GM19035 (cell line): Measurements from ENCODE around the gene SHOC1.
"Not testable (repeated sequence)": the region's sequence is repeated elsewhere in the genome, so short reads cannot be mapped to it uniquely, and the experiment has no call there.

Experiments
- ATAC-seq: cut with Tn5 transposase; IDR thresholded peaks from one replicate; pipeline ENCODE4 v1.9.1; 2021; ENCODE audit not compliant: unreplicated experiment

SHOC1 gene

DNA sequence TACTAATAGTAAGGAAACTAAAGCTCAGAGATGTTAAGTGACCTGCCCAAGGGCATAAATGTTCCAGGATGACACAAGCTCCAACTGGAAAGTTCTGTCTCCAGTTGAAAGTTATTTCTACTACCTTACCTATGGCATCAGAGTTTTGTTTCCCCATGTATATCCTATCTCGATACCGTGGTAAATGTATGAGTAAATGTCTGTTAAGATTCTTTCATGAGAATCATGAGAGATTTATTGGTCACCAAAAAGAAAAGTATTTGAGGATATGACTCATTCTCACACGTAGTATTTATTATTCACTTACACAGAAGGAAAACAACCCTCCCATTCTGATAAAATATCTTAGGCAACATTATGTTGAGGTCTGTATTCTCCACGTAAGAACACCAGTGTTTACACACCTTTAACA lies 11.1 kb upstream of the SHOC1 start:
- no peak for ATAC-seq

GRCh38 chr9:111805262-111805661 lies 10.5 kb upstream of the SHOC1 start:
- no peak for ATAC-seq

GRCh38 chr9:111804636-111805035 lies 9.9 kb upstream of the SHOC1 start:
- ATAC-seq = no peak

DNA sequence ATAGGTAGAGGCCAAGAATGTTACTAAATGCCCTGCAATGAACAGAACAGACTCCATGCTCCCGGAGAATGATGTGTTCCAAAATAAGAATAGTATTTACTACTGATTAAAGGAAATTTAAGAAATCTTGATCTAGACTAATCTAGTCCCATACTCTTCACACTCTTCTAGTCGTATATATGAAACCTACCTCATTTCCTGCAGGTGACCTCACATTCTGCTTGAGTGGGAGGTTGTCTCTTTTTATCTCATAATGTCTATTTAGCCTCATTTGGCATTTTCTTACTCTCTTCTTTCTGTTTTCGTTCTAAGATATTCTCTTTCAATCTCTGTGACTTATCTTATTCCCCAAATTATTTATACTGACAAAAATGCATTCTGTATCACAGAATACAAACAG lies 9.2 kb upstream of the SHOC1 start:
- ATAC-seq = no peak

- no peak for ATAC-seq
Measured at GRCh38 chr9:111799915-111800526, 5.3 kb upstream of the SHOC1 start.

DNA sequence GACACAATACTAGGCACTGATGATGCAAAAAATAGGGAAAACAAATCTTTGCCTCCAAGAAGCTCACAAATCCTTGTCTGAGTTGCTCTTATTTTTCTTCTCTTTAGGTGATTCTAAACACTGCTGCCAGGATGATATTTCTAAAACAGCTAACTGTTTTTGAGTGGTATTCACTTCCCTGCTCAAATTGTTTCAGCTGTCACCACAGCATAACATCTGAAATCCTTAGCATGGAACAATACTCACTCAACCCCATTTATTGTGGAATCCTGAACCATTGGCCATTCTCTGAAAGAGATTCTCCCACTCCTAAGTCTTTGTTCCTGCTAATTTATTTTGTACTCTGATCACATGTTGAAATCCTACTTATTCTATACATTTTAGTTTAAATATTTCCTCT lies 4.8 kb upstream of the SHOC1 start:
- no peak for ATAC-seq

DNA sequence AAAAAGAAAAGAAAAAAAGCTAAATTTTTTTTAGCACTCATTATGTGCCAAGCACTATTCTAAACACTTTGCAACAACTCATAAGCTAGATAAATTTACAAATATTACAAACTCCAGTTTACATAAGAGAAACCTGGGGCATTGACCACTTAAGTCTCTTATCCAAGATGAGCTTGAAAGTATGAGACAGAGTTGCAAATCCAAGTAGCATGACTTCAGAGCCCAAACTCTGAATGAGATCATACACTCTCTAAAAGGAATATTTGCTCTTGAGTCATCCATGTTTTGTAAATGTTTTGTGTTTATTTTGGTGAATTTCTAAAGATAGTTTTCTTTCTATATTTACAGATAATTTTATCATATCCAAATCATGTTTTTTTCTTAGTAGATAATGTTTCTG lies 4.0 kb upstream of the SHOC1 start:
- no peak for ATAC-seq

- ATAC-seq = no peak
Measured at GRCh38 chr9:111795557-111795839, 761 bp upstream of the SHOC1 start.

GRCh38 chr9:111791821-111792220 lies 2.9 kb downstream of the SHOC1 start:
- ATAC-seq = not testable (repeated sequence)

- no peak for ATAC-seq
Measured at GRCh38 chr9:111789881-111790280, 4.9 kb downstream of the SHOC1 start.

- ATAC-seq = no peak
Measured at GRCh38 chr9:111783857-111784256, 10.9 kb downstream of the SHOC1 start.

DNA sequence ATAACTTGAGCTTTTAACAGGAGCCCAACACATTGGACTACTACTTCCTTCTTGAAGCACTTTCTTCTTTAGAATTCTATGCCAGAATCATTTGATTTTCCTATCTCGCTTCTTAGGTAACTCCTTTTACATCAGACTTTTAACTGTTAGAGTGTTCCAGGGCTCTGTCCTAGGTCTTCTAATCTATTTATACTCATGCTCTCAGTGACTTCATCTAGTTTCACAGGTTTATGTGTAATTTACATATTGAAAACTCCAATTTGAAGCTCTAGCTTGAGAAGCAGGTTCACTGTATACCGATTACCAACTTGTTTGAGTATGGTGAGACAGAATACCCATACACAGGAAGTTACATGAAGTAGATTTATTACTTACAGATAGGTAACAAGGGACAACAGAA lies 11.3 kb downstream of the SHOC1 start:
- ATAC-seq = no peak

GRCh38 chr9:111766066-111766465 lies 28.7 kb downstream of the SHOC1 start:
- ATAC-seq = no peak

DNA sequence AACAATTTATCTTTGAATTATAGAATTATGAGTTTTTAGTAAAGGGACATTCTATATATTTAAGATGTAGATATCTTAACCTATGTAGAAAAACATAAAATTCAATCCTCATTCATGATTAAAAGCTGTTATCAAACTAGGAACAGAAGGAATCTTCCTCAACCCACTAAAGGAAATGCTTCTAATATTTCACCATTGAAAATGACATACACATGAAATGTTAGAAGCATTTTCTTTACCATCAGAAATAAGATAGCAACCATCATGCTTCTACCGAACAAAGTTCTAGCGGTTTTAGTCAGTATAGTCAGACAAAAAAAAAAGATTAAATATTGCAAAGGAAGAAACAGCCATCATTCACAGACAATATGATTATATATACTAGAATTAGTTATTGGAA lies 32.2 kb downstream of the SHOC1 start:
- no peak for ATAC-seq

- peak; percentile 59 for ATAC-seq
Measured at GRCh38 chr9:111759762-111760639, 34.7 kb downstream of the SHOC1 start.

GRCh38 chr9:111754800-111755199 lies 39.9 kb downstream of the SHOC1 start:
- no peak for ATAC-seq

DNA sequence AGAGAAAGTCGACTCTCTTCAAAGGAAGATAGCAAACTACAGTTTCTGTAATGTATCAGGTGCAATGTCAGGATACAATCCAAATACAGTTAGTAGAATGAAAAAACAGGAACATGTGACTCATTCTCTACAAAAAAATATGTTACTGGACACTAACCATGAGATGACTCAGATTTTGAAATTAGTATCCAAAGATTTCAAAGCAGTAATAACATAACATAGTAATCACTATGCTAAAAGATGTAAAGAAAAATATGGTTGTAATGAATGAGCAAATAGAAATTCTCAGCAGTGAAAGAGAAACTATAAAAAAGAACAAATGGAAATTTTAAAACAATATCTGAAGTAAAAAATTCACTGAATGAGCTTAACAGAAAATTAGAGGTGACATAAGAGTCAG lies 42.3 kb downstream of the SHOC1 start:
- ATAC-seq = no peak
